Dedifferentiated amniotic fluid mesenchymal stem cell (primary cell): ENCODE results near the gene GRIFIN.
A peak's percentile ranks its signal among the peaks of the same experiment; 100 is the strongest.

Experiments used
- DNase-seq: peaks from one replicate; pipeline ENCODE4 v3.0.0-alpha.2; 2016; ENCODE audit errors: extremely low spot score

The GRIFIN gene

DNA sequence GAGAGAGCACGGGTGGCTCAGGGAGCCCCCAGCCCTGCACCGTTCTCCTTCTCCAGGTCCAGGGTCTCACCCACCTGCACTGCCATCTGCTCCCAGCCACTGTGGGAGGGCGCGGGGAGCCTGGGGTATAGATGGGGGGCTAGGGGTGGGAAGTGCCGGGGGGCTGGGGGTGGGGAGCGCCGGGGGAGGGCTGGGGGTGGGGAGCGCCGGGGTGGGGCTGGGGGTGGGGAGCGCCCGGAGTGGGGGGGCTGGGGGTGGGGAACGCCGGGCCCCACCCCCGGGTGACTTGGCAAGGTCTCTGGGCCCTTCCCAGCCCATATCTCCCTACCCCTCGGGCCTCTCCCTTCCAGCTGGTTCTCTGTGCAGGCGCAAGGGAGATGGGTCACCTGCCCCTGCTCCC is at the start of gene GRIFIN:
GRIFIN (minus strand) TSS at position 101 of the 400 bp plus-strand sequence; CDS start at position 86, 15 bp downstream.
- DNase-seq, result no peak

GRCh38 chr7:2524808-2525657 is 48.8 kb upstream of the GRIFIN start:
- DNase-seq, result no peak

- DNase-seq, result peak; percentile 44
Observed at GRCh38 chr7:2523941-2524807, 48.0 kb upstream of the GRIFIN start.

- DNase-seq, result no peak
Observed at GRCh38 chr7:2523461-2523936, 47.3 kb upstream of the GRIFIN start.

GRCh38 chr7:2522780-2523433 is 46.7 kb upstream of the GRIFIN start:
- DNase-seq, result peak; percentile 44

GRCh38 chr7:2521952-2522591 is 45.9 kb upstream of the GRIFIN start:
- no peak for DNase-seq

DNA sequence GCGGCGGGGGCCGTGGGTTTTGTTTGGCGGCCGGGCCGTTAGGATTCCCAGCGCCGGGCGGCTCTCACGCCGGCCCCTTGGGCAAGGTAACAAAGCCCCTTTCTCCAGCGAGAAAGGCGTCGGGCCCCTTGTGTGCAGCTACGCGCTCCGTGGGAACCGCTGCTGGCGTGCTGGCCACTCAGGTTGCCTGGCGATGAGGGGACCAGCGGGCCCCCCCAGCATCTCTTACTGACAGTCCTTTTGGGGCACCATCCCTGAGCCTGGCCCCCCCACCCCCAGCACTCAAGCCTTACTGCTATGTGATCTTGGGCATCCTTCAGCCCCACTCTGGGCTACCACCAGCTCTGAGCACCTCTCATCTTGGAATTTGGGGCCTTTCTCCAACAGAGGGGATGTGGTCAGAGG is 45.1 kb upstream of the GRIFIN start:
- DNase-seq, result no peak

GRCh38 chr7:2520761-2521290 is 44.6 kb upstream of the GRIFIN start:
- no peak for DNase-seq

GRCh38 chr7:2520131-2520760 is 44.0 kb upstream of the GRIFIN start:
- no peak for DNase-seq

- peak; percentile 80 for DNase-seq
Observed at GRCh38 chr7:2519119-2519930, 43.1 kb upstream of the GRIFIN start, which contains the start of gene LFNG. LFNG (plus strand) TSS chr7:2519774; CDS start chr7:2519862, 88 bp downstream.

DNA sequence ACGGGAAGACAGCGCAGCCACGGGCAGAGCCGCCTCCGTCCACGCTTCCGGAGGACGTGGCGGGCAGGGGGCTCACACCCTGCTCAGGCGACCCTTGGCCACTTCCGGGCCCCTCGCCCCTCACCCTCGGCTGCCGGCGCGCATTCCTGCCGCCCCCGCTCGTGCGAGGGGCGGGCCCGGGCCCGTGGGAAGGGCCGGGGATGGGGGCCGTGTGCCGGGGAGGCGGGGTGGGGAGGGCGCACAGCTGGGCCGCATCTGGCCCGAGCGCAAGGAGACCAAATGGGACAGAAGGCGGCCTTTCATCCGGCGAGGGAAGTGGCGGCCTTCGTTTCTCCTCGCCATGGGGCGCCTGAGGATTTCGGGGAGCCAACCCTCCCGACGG is 42.5 kb upstream of the GRIFIN start:
- no peak for DNase-seq

DNA sequence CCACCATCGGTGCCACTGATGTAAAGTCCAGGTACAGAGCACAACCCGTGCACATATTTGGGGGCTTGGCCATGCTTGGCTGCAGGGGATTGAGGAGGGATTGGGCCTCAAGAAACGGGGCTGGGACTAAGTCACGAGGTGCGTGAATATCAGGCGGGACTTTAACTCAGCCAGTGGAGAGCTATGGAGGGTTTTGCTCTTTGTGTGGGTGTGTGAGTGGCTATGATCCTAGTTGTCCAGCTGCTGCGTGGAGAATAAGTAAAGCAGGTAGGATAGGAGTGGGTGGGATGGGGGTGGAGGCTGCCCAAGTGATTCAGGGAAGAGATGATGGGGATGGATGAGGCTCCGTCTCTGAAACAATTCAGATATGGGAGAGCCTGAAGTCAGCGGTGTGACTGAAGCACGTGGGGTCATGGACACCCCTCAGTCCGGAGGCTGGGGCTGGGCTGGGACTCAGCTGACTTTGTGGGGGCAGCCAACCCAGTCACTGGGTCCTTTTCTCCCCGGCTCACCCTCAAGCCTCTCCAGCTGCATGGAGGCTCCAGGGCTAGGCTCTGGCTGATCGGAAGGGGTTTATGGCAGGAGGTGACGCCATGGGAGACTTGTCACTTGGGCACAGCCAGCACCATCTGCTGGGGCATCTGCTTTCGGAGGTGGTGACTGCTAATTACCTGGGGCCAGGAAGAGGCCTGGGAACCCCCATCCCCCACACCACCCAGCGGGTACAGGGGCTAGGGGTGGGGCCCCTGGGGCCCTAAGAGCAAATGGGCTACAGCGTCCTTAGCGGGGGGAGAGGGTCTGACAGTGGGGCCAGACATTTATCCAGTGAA is 41.7 kb upstream of the GRIFIN start:
- no peak for DNase-seq

DNA sequence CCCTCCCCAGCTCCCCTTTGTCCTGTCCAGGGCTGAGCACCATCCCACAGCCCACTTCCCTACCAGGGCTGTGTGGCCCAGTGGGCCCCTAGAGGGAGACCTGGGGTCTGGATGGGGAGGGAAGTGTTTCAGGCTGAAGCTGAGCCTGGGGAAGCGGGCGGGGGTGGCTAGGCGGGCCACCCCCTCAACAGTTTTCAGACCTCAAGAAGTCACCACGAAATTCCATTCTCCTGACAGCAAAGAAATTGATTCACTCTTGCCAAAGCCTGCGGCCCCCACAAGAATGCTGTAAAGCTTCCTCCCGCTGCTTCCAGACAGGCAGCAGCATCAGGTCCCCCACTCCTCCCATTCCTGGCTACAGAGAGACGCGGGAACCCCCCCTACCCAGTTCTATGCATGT is 40.8 kb upstream of the GRIFIN start:
- peak; percentile 86 for DNase-seq

GRCh38 chr7:2516194-2516555 is 40.0 kb upstream of the GRIFIN start:
- DNase-seq, result no peak

GRCh38 chr7:2515424-2516193 is 39.4 kb upstream of the GRIFIN start:
- DNase-seq, result no peak

DNA sequence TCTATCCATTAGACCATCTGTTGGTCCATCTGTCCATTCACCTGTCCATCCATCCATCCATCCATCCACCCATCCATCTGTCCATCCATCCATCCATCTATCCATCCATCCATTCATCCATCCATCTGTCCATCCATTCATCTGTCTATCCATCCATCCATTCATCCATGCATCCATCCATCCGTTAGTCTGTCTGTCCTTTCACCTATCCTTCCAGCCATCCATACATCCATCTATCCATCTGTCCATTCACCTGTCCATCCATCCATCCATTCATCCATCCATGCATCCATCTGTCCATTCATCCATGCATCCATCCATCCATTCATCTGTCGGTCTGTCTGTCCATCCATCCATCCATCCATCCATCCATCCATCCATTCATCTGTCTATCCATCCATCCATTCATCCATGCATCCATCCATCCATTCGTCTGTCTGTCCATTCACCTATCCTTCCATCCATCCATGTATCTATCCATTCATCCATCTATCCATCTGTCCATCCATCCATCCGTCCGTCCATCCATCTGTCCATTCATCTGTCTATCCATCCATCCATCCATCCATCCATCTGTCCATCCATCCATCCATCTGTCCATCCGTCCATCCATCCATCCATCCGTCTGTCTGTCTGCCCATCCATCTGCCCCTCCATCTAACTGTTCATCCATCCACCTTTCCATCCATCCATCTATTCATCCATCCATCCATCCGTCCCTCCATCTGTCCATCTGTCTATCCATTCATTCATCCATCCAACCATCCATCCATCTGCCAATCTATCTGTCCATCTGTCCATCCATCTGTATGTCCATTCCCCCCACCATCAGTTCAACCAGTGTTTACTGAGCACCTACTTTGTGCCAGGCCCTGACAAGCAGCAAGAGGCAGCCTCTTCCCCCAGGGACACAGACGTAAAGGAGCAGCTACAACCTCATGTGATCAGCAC is 38.5 kb upstream of the GRIFIN start:
- DNase-seq, result no peak

GRCh38 chr7:2513702-2514101 is 37.5 kb upstream of the GRIFIN start:
- DNase-seq, result no peak
